Hepatic stellate cell (primary cell): ENCODE results near the gene VWF.

ENCODE experiments used
- DNase-seq: peaks from one replicate; pipeline ENCODE4 v3.0.0; 2011; ENCODE audit warnings: low spot score

VWF gene

DNA sequence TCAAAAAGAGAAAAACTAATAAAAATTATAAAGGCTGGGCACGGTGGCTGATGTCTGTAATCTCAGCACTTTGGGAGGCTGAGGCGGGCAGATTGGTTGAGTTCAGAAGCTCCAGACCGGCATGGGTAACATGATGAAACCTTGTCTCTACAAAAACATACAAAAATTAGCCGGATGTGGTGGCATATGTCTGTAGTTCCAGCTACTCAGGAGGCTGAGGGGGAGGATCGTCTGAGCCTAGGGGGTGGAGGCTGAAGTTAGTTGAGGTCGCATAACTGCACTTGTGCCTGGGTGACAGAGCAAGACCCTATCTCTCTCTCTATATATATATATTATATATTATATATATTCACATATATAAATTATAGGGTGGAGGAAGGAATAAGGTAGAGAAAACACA, 146.9 kb downstream of the VWF start:
- no peak for DNase-seq

DNA sequence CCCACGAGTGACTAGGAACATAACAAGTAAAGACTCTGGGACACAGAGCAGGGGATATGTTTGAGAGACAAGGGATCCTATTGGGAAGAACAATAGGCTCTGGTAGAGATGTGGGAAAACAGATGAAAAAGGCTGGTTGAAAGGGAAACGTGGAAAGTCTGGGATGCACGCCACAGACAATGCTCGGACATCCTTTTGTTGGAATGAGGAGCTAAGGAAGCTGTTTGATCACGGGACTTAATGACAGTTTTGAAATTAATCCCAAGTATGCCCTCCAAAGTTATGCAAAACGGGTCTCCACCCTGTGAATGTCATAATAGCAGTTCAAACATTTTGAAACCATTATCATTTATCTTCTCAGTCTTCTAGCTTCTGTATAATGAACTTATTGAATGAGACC, 147.8 kb downstream of the VWF start:
- DNase-seq = no peak

DNA sequence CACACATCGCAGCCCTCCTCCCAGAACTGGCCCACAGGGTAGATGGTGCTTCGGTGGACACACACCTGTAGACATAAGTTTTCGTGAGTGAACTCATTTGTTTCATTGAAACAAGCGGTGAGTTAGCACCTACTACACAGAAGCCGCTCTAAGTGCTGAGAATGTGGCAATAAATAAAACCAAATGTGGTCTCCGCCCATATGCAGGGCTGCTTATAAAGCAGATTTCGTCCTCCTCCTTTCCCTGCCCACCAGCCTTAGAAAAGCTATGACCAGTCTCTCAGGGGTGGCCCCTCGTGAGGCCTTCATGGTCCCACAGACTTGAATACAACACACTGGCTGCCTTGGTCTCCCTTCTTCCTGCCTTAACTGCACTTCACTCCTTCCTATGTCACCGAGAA, 148.3 kb downstream of the VWF start:
- no peak for DNase-seq

DNA sequence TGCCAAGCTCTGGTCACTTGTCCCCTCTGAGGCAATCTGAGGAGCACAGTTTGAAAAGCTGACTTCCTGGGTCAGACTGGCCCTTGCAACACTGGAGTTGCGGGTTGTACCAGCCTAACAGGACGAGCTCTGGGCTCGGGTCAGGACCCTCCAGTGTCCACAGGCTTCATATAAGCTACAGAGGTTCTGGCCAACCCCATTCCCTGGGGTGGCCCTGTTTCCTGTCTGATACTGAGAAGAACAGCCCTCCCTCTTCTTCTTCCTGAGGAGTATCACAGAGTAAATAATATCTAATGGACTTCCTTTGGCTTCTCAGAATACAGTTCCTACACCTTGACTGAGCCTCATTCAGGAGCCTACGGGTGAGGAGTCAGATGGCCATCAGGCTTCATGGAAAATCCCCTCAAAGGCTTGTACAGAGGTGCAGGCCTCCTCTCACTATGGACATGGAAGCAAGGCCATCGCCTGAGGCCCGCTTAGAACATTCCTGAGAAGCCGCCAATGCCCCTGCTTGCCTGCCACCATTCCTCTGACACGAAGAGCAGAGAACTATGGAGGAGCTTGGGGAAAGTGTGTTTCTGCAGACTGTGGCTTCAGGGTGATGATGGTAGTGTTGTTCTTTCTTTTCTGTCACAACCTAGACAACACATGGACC, 150.9 kb downstream of the VWF start:
- no peak for DNase-seq

DNA sequence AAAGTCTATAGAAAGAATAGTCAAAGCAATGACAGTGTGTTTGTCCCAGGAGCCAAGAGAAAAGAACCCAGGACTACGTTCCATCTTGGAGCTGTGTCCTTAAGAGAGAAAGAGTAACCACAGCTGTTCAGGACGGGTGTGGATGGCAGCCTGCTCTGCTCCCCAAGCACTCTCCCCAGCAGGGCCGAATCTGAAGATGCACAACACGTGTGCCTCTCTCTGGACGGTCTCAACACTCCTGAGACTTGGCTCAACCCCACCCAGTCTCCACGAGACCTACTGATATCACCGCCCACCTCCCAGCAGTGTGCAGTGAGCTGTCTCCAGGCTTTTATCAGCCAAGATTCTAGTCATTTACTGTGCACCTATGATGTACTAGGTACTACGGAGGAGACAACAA, 152.1 kb downstream of the VWF start:
- DNase-seq = no peak

DNA sequence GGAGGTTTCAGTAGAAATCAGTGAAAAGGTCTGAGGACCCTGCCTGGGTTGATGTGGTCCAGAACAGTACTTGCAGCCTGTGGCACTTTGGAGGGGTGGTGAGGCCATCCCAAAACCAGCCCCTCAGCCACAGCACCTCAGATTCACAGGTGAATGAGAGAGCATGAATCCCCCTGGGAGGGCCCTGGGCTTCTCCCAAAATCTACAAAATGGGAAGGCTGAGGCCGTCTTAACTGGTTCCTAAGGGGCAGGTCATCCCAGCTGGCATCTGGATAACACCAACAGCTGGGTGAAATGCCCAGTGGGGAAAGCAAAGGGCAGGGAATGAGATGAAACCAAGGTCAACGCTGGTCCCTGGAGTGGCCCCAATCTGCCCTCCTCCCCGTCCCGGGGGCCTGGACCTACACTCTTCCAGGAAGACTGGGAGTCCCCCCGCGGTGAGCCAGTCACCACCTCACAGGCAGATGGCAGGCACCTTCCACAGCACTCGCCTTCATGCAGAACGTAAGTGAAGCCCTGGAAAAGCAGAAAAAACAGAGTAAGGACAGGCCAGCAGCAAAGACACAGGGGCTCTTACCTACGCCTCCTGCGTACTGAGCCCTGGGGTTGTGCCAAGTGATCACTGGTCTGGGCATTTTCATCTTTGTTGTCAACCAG, 153.1 kb downstream of the VWF start:
- no peak for DNase-seq

DNA sequence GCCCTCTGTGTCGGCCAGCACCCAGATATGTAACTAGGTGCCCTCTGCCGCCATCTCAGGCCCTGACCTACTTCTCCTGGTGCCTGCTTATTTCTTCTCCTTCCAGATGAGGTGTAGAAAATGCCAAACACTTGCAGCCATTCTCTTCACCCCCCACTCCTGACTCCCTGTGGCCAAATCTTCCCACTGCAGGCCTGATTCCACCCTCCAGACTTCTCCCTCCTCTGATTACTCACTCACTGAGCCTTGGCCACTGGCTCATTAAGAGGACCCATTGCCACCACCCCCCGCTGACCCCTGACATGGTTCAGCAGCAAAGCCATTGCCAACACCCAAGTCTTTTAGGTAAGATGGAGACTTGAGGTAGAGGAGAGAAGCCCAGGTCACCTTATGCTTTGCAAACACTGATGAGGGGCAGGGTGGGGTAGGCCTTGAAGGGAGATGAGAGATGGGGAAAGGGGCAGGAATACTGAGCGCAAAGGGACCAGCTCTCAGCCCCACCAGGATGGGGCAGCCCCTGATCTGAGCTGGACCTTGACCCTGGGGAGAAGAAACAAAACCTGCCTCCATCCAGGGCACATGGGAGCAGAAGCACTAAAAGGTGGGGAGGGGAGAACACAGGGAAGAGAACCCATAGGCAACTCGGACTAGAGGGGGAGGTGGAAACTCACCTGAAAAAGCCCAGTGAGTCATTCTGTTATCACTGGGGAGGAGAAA, 154.3 kb downstream of the VWF start:
- DNase-seq = peak; percentile 40

DNA sequence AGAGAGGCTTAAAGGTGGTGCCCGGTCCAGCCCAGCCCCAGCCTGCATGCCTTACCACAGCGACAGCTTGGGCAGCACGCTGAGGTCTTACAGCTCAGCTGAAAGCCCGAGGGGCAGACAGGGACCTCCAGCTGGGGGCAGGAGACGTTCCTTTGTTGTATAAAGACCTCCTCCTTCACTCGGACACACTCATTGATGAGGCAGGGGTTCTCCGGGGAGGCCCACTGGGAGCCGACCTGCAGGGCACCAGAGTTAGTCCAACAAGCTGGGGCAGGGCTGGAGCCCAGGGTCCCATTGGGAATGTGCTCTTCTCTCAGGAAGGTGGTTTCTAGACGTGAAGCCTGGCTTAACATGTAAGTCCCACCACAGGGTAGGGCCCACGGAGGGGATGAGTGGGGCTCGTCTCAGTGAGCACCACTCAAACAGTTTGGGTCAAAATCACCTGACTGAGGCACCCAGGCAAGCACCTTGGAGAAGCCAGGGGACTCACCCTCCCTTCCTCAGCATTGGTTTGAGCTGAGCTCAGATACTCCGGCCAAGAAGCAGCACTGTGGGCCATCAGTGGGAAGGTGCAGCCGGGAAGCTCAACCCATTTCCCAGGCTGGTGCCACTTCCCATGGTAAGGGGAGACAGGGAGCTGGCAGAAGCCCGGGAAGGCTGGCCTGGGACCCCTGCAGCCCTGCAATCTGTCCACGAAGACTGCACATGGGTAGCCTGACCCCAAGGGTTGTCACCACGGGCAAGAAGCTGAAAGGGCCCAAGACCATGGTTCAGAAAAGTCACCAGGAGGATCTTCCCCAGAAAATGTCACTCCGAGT, 155.1 kb downstream of the VWF start:
- DNase-seq = no peak

DNA sequence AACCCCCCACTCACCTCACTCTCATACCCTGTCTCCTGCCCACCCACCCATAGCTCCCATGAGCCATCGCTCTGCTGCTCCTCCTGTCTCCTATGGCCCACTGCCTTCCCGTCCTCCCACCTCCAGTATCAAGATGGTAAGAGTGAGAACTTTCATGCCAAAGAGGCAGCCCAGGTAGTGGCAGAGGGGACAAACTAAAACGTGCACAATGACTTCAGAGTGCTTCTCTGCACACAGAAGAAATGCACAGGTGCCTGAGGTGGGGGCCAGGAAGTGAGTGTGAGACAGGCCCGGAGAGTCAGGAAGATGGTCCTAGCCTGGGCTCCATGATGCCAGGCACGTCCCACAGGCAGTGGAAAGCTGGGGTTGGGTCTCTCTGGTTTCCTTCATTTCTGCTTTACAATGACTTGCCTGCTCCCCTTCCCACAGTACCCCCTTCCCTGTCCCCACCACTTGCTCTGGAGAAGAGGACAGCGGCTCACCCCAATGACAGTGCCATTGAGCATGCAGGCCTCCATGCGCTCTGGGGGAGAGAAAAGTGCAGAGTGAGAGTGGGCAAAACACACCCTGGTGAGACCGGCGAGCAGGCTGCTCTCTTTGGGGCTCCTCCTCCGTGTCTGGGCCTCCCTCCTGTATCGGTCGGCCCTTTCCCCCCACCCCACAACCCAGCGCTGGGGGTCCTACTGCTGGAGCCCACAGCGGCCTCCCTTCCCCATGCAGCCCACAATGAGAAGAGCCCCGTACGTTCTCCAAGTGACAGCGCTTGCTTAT, 156.6 kb downstream of the VWF start:
- DNase-seq = no peak

DNA sequence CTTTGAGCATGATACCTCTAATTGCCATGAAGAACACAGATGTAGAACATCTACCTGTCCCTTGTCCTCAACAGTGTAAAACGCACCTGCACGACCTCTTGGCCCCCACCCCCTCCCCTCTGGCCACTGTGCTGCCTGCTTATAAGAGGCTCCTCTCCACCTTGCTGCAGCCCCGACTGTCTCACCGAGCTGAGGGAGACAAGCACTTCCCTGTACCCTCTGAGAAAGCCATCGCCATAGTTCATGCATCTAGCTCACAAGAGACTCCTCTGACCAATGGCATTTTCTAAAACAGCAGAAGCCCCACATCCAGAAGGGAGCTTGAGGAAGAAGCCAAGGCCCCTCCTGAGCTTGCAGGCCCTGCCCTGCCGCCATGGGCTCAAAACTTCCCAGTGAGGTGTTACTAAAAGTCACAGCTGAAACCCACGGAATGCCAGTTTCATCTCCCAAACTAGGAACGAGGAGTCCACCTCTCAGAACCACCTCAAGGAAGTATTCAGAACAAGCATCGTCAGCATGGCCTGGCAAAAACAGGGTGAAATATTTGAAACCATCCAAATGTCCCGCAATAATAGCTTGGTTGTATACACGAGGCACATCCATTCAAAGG, 157.9 kb downstream of the VWF start:
- DNase-seq = no peak

DNA sequence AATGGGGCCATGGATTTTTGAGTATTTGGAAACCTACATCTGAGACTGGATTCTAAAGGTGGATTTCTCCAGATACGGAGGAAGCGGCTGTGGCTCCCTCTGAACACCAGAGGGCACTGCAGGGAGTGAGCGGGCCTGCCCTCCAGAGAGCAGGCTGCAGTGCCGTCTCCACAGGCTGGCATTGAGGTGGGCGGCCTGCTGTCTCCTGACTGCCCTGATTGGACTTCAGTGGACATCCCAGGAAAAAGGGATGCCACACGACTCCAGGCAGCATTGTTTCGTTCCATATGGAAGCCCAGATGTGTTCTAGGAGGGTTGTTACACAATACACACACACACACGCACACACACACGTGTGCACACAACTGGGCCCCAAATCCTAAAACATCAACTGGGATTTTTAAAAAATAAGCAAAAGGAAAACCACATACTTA, 158.5 kb downstream of the VWF start:
- DNase-seq = peak; percentile 69

DNA sequence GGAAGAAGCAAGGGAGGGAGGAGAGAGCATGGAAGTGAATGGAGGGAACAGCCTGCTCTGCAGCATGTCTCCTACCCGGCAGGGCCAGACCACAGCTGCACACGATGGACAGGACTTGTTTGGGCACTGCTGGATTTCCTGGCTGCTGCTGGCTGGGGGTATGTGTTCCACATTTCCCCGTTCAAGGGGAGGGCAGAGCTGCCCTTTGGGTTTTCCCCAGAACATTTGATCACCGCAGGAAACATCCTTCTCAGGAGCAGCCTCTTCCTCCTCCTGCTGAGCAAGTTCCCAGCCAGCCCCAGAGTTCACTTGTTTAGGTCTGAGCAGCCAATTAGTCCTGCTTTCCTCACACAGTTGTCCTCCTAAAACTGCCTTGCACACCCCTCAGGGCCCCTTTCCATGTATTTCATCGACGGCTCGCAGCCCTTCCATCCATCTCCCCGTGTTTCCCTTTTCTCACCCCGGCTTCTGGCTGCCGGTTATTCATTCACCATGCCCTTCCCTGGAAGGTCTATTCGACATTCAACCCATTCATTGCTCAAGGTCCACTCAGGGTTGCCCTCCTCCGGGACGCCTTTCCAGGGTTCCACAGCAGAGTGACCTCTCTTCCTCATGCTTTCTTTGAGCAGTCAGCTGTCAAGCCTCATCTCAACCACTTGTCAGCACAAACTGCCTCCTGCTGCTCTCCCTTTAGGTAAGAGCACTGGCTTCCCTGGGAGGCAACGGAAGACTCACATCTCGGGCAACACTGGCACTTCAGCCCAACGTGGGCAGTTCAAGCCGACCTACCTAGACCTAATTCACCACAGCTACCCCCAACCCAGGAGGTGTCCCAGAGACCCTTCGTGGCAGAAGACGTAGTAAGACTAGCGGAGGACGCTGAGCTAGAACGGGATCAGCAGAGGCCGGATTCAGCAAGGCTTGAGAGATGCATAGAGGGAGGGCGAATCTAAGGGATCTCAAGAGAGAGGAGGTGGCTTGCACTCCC, 159.3 kb downstream of the VWF start:
- DNase-seq = no peak

DNA sequence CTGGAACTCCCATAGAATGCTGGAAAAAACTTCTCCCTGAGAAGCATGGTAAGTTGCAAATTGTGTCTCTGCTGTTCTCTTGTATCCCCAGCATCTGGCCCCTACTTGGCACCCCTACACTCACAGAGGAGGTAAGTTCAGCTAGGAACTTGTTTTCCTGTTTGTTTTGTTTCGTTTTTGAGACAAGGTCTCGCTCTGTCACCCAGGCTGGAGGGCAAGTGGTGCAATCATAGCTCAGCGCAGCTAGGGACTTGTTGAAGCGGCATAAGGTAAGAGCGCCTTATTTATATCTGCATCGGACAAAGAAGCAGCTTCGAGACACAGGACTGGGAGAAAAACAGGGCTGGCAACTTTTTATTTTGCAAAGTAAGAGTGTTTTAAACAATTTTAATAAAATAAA, 161.0 kb downstream of the VWF start:
- no peak for DNase-seq

DNA sequence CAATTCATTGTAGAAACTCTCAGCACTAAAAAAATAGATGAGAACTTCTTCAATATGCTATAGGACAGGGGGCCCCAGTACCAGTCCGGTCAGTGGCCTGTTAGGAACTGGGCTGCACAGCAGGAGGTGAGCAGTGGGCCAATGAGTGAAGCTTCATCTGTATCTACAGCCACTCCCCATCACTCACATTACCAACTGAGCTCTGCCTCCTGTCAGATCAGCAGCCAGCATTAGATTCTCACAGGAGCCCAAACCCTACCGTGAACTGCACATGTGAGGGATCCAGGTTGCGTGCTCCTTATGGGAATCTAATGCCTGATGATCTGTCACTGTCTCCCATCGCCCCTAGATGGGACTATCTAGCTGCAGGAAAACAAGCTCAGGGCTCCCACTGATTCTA, 163.7 kb downstream of the VWF start:
- no peak for DNase-seq

DNA sequence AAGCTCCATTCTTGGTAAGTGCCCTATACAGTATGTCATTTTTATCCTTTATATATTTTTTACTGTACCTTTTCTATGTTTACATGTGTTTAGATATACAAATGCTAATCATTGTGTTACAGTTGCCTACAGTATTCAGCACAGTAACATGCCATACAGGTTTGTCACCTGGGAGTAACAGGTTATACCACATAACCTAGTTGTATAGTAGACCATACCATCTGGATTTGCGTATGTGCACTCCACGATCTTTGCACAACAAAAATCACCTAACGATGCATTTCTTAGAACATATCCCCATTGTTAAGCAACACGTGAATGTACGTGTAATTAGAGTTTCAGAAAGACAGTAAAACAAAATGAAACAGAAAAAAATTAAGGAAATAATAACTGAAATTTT, 167.5 kb downstream of the VWF start:
- DNase-seq = no peak

DNA sequence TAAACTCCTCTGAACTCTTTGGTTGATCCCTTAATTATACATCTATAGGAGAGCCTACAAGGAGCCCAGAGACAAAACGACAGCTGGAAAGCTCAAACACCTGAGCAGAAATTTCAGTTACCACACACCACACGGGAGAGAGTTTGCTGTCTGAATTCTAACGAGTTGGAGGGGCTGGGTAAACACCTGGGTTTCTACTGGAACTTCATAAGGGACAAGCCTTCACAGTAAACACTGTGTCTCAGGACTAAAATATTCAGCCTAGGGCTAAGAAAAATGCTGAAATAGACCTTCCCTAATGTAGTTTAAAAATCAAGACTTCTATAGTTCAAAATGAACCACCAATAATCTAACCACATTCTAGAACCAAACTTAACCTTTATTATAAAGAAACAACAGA, 169.8 kb downstream of the VWF start:
- no peak for DNase-seq

DNA sequence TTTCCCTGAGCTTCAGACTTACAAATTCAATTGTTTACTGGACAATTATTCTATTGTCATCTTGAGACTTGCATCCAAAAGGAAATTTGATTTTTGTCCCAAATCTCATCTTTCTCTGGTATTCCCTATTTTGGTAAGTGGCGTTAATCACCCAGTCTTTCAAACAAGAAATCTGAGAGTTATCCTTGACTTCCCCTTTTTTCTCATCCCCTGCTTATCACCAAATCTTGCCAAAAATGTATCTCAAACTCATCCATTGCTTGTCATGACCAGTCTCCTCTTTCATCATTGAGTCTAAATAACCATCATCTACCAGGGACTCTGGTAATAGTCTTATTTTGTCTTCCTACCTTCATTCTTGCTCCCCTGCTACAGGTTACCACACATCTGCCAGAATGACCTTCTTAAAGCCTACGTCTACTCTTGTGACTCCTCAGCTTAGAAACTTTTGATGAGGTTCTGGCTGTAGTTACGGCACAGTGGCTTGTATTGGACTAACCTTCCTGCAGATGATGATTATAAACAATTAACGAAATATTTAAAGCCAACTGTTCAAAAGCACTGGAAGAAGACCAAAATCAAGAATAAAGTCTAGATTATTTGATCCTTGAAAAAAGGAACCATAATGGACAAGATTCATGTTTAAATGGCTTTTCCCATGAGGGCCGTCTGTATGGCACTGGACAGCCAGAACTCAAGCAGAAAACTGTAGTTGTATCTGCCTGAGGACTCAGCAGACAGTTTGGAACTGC, 170.5 kb downstream of the VWF start:
- no peak for DNase-seq

DNA sequence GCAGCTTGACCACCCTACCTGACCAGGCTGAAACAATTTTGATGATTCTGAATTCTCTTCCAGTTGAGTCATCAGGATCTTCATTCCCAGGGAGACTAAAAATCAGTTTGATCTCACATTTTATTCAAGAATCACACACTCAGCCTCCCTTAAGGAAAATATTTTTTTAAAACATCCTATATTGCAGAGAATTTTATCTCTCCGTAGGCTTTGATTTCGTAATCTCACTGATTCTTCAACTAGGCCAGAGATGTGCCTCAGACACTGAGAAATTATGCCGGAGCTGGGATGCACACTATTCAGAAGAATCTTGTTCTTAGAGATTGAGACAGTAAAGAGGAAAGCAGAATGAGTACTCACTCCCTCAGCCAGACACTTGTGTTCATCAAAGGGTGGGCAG, 172.4 kb downstream of the VWF start:
- DNase-seq = no peak

DNA sequence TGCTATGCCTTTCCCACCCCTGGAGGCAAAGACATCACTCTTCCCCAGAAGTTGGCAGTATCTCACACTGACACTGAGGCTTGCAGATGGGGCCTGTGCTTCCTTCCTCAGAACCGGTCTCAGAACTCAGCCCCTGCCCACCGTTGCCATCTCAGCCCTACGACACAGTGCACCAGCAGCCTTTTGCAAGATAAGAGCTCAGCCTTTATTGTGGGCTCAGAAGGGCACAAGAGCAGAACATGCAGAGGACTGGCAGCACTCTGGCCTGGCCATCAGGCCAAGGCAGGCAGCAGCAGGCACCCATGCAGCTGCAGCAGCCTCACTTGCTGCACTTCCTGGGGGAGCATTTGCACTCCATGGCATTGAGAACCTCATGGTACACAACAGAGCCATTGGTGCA, 175.8 kb downstream of the VWF start:
- no peak for DNase-seq
